Ovary (tissue), 3 donors: ENCODE results near the gene CD276.

Source experiments
- CTCF ChIP-seq, 3 donors: fragments of 450-650 bp in 2 of 3; fragments of 200-600 bp in 1 of 3; IDR thresholded peaks; one replicate each; pipeline versions ENCODE4 v1.5.1 to v1.8.0; 2016 to 2022; ENCODE audit warnings: antibody characterized with exemption in 3 of 3, mild to moderate bottlenecking in 1 of 3
- EP300 ChIP-seq: sonication (generic); formaldehyde crosslinking; IDR thresholded peaks from one replicate; pipeline ENCODE4 v1.6.1; 2017; ENCODE audit warnings: antibody characterized with exemption
- donor health status: DM: no; HTN: no; CAD: no.

GRCh38 chr15:73696641-73697001, 12.4 kb downstream of the CD276 start:
- no peak for TF ChIP-seq EP300
- no peak for TF ChIP-seq CTCF (IDR thresholded peaks at IDR 0.05)
